ENCODE measurements around the gene CCR6. TPM values are rescaled to one million over a fixed set of nuclear protein-coding genes. Genes with fewer than 3 reads are reported as not detected.
A peak's percentile ranks its signal among the peaks of the same experiment; 100 is the strongest.

The CCR6 gene
- total RNA-seq, 2 experiments from 2014 or later = 8.7 to 9.1 TPM

DNA sequence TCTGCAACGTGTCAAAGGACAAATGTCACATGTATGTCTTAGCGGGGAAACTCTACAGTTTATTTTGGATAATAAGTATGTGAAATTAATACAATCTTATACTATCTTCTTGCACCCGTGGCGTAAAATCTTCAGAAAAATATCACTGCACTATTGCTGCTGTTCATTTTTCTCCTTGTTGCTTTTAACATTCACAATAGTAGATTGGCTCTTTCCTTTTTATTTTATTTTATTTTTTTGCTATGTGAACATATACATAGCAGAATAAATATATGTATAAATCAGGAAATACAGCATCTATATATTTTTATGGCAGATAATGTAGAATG is 19.5 kb downstream of the CCR6 start:
- Mint-ChIP-seq H3K9me3 (ENCODE audit: low read depth) (no peaks in the 10 kb centered on the region), H3K27ac (no peak overlapping the region), H3K4me1 (peaks cover 23% of the 10 kb centered on the region), H3K36me3 (peaks cover 6% of the 10 kb centered on the region), H3K4me3 (no peak overlapping the region), H3K27me3 (peaks cover 15% of the 10 kb centered on the region)
- no peak for ATAC-seq
- no peak for DNase-seq
- CTCF ChIA-PET = interaction anchor here (0.7 to 2.6 kb wide), 21 partner anchors 10 to 374 kb away, joined by 3 to 20 read pairs (median 4); partner anchors contain the start of genes CCR6 and CEP43

DNA sequence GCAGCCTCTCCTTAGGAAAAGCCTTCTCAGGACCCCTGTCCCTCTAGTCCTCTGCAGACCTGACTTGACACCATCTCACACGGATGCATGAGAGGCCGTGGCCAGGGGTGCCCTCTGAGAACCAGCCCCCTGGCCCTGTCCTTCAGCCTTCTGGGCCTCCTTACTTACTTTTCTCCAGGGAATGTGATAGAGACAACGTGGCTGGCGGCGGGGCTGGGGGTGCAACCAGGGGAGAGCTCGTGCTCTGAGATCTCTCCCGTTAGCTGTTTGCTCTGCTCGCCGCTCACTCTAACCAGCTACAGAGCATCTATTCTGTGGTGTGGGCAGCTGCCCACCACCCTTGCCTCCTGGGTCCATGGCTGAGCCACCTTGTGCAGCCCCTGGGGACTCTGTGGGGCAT is 20.1 kb downstream of the CCR6 start:
- peaks cover under 1% of the 10 kb centered on the region for H3K36me3 Mint-ChIP-seq
- H3K9me3 Mint-ChIP-seq (ENCODE audit: low read depth) = no peaks in the 10 kb centered on the region
- H3K27ac Mint-ChIP-seq = no peak overlapping the region
- no peak overlapping the region for H3K4me3 Mint-ChIP-seq
- peaks cover 16% of the 10 kb centered on the region for H3K27me3 Mint-ChIP-seq
- ATAC-seq (no peak), DNase-seq (no peak)
- CTCF ChIA-PET = interaction anchor here (0.7 to 1.2 kb wide), 4 partner anchors 9 to 374 kb away, joined by 3 read pairs; no protein-coding TSS in a partner anchor
- peaks cover 25% of the 10 kb centered on the region for H3K4me1 Mint-ChIP-seq

DNA sequence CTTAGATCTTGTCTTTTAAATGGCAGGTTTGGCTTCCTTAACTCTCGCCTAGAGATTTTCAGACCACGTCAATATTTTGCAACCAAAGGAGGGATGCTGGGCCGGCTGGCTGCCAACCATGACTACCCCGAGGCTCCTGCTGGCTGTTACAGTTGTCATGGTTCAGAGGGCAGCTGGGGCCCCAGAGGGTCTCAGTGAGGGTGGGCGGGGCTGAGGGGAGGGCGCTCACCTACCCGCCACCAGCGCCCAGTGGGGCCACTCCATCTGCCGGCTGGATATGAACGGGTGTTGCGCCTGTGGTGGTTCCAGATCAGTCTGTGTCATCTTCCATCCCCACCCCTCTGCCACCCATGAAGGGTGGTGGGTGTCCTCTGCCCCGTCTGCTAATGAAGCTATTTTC is 22.6 kb downstream of the CCR6 start:
- no peak for DNase-seq
- CTCF ChIA-PET = interaction anchor here (1.7 kb wide), 1 partner anchor 370 kb away, joined by 5 read pairs; no protein-coding TSS in a partner anchor
- H3K4me1 Mint-ChIP-seq = peaks cover 19% of the 10 kb centered on the region
- no peak overlapping the region for H3K27ac Mint-ChIP-seq
- ATAC-seq = no peak
- H3K9me3 Mint-ChIP-seq (ENCODE audit: low read depth) = no peaks in the 10 kb centered on the region
- no peaks in the 10 kb centered on the region for H3K36me3 Mint-ChIP-seq
- H3K4me3 Mint-ChIP-seq = no peak overlapping the region
- peaks cover 18% of the 10 kb centered on the region for H3K27me3 Mint-ChIP-seq

DNA sequence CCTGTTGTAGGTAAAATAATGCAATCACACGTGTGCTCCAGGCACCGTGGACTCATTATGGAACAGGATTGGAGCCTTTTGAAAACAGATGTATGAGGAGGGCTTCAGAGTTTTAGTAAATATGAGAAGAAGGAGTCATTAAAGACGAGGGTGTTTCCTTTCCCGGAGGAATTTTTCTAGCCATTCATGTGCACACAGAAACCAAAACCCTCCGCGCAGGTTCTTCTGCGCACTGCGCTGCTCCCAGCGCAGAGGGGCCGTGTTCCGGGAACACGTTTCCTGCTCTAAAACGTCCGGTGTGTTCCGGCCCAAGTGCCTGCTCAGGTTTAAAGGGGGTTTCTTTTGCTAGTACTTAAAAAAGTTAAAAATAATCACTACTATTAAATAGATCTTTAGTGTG is 23.2 kb downstream of the CCR6 start:
- Mint-ChIP-seq H3K27ac (no peak overlapping the region), H3K27me3 (peaks cover 18% of the 10 kb centered on the region)

DNA sequence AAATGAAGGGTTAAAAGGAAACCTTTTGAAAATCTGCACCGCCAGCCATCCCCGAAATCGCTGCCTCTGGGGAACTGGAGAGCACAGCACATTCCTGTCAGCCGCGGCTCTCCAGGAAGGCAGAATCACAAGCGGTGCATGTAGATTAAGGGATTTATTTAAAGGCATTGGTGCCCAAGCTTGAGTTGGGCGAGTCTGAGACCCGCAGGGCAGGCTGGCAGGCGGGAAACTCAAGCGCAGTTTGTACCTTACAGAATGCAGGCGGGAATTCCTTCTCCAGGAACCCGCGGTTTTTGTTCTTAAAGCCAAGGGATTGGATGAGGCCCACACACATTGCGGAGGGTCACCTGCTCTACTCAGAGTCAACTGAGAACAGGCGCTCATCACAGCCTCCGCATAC is 24.1 kb downstream of the CCR6 start:
- DNase-seq (no peak), ATAC-seq (no peak)
- no peak overlapping the region for H3K27ac Mint-ChIP-seq
- CTCF ChIA-PET = interaction anchor here (1.4 kb wide), 1 partner anchor 18 kb away, joined by 3 read pairs; no protein-coding TSS in a partner anchor
- peaks cover 23% of the 10 kb centered on the region for H3K27me3 Mint-ChIP-seq
- H3K4me3 Mint-ChIP-seq = no peak overlapping the region
- H3K36me3 Mint-ChIP-seq = peaks cover 3% of the 10 kb centered on the region
- no peaks in the 10 kb centered on the region for H3K9me3 Mint-ChIP-seq (ENCODE audit: low read depth)
- H3K4me1 Mint-ChIP-seq = peaks cover 19% of the 10 kb centered on the region

More for the DNA sequence above, 23.2 kb downstream of the CCR6 start:
- DNase-seq = no peak
- no peaks in the 10 kb centered on the region for H3K9me3 Mint-ChIP-seq (ENCODE audit: low read depth)
- H3K36me3 Mint-ChIP-seq = no peaks in the 10 kb centered on the region
- no peak for ATAC-seq
- peaks cover 18% of the 10 kb centered on the region for H3K4me1 Mint-ChIP-seq
- CTCF ChIA-PET = interaction anchor here (1.7 kb wide), 1 partner anchor 371 kb away, joined by 5 read pairs; no protein-coding TSS in a partner anchor
- H3K4me3 Mint-ChIP-seq = no peak overlapping the region

DNA sequence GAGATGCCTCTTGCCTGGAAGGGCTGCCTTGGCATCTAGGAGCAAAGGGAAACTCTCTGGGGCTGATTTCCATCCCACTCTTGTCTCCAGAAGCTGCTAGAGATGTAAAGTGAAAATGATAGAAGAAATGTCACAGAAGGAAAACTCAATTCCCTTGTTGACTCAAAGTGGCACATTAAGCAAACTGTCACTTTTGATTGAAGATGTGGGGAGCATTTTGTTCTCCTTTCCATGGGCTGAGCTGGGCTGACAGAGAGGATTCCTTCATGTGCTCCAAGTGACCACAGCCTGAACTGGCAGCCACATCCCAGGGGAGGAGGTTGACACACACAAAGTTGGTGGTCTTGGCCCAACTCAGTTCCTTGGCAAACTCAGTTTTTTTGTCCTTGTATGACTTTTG is 25.1 kb downstream of the CCR6 start:
- H3K36me3 Mint-ChIP-seq = peaks cover 3% of the 10 kb centered on the region
- no peaks in the 10 kb centered on the region for H3K9me3 Mint-ChIP-seq (ENCODE audit: low read depth)
- ATAC-seq (no peak), DNase-seq (no peak)
- H3K4me1 Mint-ChIP-seq = peaks cover 25% of the 10 kb centered on the region
- CTCF ChIA-PET = interaction anchor here (1.4 kb wide), 1 partner anchor 19 kb away, joined by 3 read pairs; no protein-coding TSS in a partner anchor
- peaks cover 22% of the 10 kb centered on the region for H3K27me3 Mint-ChIP-seq
- H3K4me3 Mint-ChIP-seq = no peak overlapping the region
- no peak overlapping the region for H3K27ac Mint-ChIP-seq

DNA sequence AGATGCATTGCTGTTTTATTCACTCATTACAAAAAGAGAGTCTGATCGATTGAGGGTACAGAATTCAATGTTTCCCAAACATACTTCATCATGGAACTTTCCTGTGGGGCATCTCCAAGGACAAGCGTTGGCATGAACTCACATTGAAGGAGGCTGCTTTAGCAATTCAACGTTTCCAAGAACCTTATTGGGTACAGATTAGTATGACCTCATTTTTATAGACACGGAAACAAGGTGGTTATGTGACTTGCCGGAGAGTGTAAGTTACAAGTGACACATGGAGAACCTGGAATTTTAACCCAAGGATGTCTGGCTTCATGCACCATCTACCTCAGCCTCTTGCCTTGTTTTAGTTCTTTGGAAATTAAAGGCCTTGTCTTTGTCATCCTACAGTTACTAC is 26.1 kb downstream of the CCR6 start:
- DNase-seq = no peak
- no peaks in the 10 kb centered on the region for H3K9me3 Mint-ChIP-seq (ENCODE audit: low read depth)
- H3K27ac Mint-ChIP-seq = no peak overlapping the region
- peaks cover 33% of the 10 kb centered on the region for H3K4me1 Mint-ChIP-seq
- CTCF ChIA-PET = no interaction called here
- no peak for ATAC-seq
- H3K36me3 Mint-ChIP-seq = peaks cover 3% of the 10 kb centered on the region
- peaks cover 27% of the 10 kb centered on the region for H3K27me3 Mint-ChIP-seq
- no peak overlapping the region for H3K4me3 Mint-ChIP-seq

DNA sequence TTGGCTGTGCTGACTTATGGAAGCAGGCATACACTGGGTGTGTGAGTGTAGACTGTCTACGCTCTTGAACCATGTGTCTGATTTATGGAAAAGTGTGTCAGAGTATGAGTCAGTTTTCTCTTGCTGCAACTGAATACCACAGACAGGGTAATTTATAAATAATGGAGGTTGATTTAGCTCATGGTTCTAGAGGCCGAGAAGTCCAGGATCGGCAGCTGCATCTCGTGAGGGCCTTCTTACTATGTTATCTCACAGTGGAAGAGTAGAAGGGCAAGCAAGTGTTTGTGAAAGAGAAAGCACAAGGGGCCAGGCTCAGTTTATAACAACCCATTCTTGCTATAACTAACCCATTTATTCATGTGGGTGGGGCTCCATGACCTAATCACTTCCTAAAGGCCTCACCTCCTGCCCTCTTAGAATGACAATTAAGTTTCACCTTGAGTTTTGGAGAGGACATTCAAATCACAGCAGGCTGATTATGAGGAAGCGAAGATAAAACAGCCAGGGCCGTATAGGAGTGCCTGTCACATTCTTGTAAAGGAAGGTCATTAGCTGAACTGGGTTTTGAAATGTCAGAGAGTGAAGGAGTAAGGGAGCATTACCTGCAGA is 28.1 kb downstream of the CCR6 start:
- DNase-seq (no peak), ATAC-seq (peak; percentile 49)
- H3K27me3 Mint-ChIP-seq = peaks cover 43% of the 10 kb centered on the region
- H3K4me1 Mint-ChIP-seq = peaks cover 33% of the 10 kb centered on the region
- CTCF ChIA-PET = no interaction called here
- H3K4me3 Mint-ChIP-seq = no peak overlapping the region
- peaks cover 3% of the 10 kb centered on the region for H3K36me3 Mint-ChIP-seq
- H3K27ac Mint-ChIP-seq = no peak overlapping the region
- H3K9me3 Mint-ChIP-seq (ENCODE audit: low read depth) = no peaks in the 10 kb centered on the region

DNA sequence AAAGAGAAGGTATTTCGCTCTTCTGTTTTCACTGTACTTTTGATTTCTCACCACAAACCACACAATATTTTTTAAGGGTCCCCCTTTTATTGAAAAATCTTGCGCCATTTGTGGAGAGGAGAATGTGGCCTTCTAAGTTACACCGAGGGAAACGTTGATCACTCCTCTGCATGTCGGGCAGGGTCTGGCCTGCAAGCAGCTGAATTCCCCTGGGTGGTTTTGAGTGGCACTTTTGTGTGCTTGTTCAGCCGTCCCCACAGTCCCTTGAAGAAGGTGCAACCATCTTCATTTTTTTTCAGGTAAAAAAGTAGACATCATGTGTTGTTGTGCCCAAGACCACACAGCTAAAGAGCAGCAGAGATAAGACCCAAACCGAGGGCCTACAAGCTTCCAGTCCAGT is 28.8 kb downstream of the CCR6 start:
- Mint-ChIP-seq H3K4me3 (no peak overlapping the region), H3K9me3 (ENCODE audit: low read depth) (no peaks in the 10 kb centered on the region), H3K4me1 (peaks cover 33% of the 10 kb centered on the region), H3K27ac (no peak overlapping the region), H3K27me3 (peaks cover 45% of the 10 kb centered on the region), H3K36me3 (peaks cover 3% of the 10 kb centered on the region)
- ATAC-seq = no peak
- DNase-seq = no peak
- CTCF ChIA-PET = interaction anchor here (0.9 to 1.3 kb wide), 4 partner anchors 8 to 377 kb away, joined by 3 to 4 read pairs (median 4); partner anchors contain the start of gene RNASET2

DNA sequence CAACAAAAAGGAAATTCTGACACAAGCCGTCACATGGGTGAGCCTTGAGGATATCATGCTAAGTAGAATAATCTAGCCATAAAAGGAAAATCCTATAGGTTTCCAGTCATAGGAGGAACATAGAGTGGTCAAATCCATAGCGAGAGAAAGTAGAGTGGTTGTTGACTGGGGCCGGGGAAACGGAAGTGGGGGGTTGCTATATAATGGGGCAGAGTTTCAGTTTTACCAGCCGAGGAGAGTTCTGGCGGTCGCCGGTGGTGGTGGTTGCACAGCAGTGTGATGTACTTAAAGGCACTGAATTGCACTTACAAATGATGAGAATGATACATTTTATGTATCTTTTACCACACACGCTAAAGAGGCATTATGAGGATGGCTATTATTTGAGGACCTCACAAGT is 30.0 kb downstream of the CCR6 start:
- CTCF ChIA-PET = interaction anchor here (0.8 to 1.3 kb wide), 2 partner anchors 11 to 378 kb away, joined by 3 to 4 read pairs; no protein-coding TSS in a partner anchor
- Mint-ChIP-seq H3K9me3 (ENCODE audit: low read depth) (no peaks in the 10 kb centered on the region), H3K27me3 (peaks cover 45% of the 10 kb centered on the region), H3K4me3 (peak overlapping the region; percentile 71), H3K4me1 (peaks cover 33% of the 10 kb centered on the region), H3K27ac (peak overlapping the region; percentile 10), H3K36me3 (peaks cover 3% of the 10 kb centered on the region)
- peak; percentile 85 for DNase-seq
- ATAC-seq = peak; percentile 85

DNA sequence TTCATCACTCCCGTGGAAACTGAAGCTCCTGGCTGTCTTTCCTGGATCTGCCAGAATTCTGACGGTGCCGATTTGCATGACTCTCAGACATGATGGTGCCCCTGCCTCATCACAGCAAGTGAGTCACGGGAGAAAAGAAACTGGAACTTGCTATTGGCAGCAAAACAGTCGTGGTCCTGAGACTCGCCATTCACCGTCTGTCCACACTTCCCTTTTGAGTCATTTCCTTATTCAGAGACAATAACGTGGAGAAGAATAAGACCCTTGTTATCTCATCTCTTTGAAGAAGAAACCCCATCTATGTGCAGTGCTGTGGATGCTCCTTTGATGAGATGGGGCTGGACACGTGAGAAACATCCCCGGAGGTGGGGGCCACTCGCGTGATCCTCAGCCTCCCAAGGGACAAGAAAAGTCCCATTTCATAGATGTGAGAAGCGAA is 30.6 kb downstream of the CCR6 start:
- DNase-seq (peak; percentile 51), ATAC-seq (peak; percentile 42)
- H3K9me3 Mint-ChIP-seq (ENCODE audit: low read depth) = no peaks in the 10 kb centered on the region
- H3K36me3 Mint-ChIP-seq = peaks cover 3% of the 10 kb centered on the region
- H3K4me1 Mint-ChIP-seq = peaks cover 31% of the 10 kb centered on the region
- CTCF ChIA-PET = no interaction called here
- peak overlapping the region; percentile 71 for H3K4me3 Mint-ChIP-seq
- peaks cover 47% of the 10 kb centered on the region for H3K27me3 Mint-ChIP-seq
- peak overlapping the region; percentile 10 for H3K27ac Mint-ChIP-seq

DNA sequence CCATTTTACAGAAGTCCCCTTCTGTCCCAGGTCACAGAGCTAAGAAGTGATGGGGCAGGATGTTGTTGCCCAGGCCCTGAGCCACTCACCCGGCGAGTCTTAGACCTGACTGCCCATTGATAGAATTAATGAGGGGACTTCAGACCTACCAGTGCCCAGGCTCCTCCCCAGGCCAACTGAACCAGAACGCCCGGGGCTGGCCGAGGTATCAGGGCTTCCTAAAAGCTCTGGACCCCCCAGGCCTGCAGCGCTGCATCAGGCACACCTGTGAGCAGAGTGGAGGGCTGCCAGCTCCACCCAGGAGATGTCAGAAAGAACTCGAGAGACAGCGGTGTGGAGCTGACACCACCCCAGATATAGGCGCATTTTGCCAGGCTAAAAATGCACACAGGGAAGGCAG is 31.4 kb downstream of the CCR6 start:
- H3K9me3 Mint-ChIP-seq (ENCODE audit: low read depth) = no peaks in the 10 kb centered on the region
- peaks cover 31% of the 10 kb centered on the region for H3K4me1 Mint-ChIP-seq
- no peak overlapping the region for H3K4me3 Mint-ChIP-seq
- no peak overlapping the region for H3K27ac Mint-ChIP-seq
- DNase-seq (no peak), ATAC-seq (no peak)
- CTCF ChIA-PET = no interaction called here
- H3K36me3 Mint-ChIP-seq = peaks cover 3% of the 10 kb centered on the region
- peaks cover 51% of the 10 kb centered on the region for H3K27me3 Mint-ChIP-seq

DNA sequence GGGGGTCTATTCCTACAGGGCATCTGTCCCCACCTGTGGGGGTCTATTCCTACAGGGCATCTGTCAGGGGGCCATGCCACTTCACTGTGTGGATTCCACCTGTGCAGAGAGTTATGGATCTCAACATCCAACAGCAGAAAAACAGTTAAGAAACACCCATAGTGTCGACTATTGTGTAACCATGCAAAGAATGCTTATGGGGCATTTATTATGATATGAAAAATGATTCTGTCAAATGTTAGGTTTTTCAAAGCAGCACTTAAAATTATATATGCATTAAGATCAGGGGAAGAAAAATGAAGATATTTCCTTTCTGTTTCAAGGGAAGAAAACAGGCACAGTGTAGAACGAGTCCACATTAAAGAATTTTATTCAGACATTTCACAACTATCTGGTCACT is 32.0 kb downstream of the CCR6 start:
- Mint-ChIP-seq H3K36me3 (peaks cover 3% of the 10 kb centered on the region), H3K4me3 (no peak overlapping the region), H3K4me1 (peaks cover 31% of the 10 kb centered on the region), H3K27me3 (peaks cover 54% of the 10 kb centered on the region), H3K27ac (no peak overlapping the region), H3K9me3 (ENCODE audit: low read depth) (no peaks in the 10 kb centered on the region)
- CTCF ChIA-PET = no interaction called here
- DNase-seq (no peak), ATAC-seq (no peak)

DNA sequence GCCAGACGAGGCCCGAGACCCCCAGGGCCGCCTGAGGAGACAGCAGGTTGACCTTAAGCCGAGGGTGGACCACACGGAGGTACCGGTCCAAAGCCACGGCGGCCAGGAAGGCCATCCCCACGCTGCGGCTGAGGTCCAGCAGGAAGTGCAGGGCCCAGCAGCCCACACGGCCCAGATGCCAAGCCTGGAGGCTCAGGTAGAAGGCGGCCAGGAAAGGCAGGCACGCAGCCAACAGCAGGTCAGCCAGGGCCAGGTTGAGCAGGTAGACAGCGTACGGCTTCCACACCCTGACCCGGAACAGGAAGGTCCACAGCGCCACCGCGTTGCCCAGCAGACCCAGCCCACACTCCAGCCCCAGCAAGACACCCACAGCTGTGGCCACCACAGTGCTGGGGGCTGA is 34.5 kb downstream of the CCR6 start:
- Mint-ChIP-seq H3K27me3 (peaks cover 53% of the 10 kb centered on the region), H3K9me3 (ENCODE audit: low read depth) (no peaks in the 10 kb centered on the region), H3K36me3 (no peaks in the 10 kb centered on the region), H3K4me3 (no peak overlapping the region), H3K4me1 (peaks cover 14% of the 10 kb centered on the region), H3K27ac (no peak overlapping the region)
- no peak for ATAC-seq
- no peak for DNase-seq
- CTCF ChIA-PET = no interaction called here

Data from activated CD8-positive, alpha-beta memory T cell treated with anti-CD3 and anti-CD28 coated beads, Interleukin-2, amount 10 ng/mL, durations not matched to agents 7 days and 5 days (primary cell).